Fibroblast of skin of left biceps (primary cell): ENCODE results near the gene DMD.

Experiments
- DNase-seq, 2 experiments: peaks; one replicate each; pipeline ENCODE4 v3.0.0-alpha.2; 2013; ENCODE audit warnings: low read depth in 2 of 2

DMD gene

DNA sequence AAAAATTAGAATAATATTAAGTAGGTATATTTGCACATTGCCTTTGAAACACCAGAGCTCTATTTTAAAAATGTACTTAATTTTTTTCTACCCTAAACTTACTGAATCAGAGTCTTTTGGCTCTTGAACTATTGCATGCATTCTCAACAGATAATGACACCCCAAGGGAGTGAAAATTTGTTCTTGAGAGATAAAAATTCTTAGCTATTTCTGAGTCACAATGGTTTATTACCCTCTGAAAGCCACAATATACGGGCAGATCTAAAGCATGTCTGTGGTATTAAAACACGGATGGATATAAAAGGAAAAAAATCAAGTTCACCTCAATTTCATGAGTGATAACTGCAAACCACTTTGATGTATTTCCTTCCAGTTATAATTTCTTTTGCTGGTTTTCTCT lies 1503.2 kb downstream of the DMD start:
- DNase-seq, result no peak

DNA sequence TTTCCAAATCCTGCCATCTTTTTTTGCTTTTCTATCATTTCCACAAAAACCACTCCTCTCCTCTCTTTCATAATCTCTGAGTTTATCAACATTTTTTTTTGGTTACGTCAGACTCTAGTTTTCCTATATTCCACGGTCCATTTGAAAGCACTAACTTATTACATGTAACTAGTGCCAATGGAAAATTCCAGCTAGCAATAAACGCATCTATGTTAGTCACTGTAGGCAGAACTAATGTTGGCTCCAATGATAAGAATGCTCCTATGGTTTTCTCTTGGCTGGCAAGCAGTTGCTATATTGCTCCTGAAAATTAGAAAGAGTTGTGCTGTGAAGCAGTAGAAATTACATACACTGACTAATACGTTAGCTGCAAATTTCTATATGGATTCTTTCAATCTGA lies 1504.9 kb downstream of the DMD start:
- DNase-seq, result no peak

DNA sequence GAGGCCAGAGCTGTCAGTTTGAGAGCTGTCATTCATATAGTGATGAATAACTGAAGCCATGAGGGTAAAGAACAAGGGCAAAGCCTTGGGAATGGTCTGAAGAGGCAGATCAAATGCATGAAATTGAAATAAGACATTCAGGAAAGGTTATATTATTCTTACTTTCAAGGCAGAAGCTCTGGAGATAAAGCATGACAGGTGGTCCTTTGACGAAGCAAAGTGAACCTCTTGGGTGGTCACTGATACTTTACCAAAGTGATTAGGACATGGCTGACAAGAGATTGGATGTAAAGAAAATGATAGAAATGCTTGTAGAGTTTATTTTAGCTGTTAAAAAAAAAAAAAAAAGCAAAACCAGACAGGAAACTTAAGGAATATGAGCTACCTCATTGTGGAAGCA lies 1505.5 kb downstream of the DMD start:
- no peak for DNase-seq

DNA sequence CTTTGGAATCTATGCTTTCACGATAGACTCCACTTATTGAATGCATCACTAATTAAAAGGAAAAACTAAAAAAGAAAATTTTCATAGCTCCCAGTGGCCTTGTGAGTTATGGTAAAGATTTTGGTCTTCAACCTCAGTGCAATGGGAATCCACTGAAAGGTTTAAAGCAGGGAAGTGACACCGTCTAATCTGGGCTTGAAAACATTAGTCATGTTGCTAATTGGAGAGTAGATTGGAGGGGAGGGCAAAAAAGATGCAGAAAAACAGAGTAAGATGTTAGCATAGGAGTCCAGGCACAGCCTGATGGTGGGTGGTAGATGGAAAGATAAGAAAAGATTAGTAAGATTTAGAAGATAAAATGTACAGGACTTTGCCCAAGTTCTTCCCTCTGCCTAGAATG lies 1506.4 kb downstream of the DMD start:
- no peak for DNase-seq

DNA sequence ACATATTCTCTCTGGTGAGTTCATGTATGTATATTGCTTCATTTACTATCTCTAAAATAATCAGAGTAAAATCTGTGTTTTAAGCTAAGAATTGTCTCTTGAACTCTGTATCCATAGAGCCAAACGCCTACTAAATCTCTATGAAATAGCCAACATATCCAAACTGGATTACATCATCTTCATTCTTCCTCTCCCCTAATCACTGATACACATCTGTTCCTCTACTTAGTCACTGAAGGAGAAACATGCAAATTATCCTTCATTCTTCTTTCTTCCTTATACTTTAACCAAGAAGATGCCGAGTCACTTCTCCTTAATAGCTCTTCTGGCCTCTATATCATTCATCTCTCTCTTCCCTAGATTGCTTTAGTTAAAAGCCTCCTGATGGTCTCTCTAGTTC lies 1509.1 kb downstream of the DMD start:
- no peak for DNase-seq

DNA sequence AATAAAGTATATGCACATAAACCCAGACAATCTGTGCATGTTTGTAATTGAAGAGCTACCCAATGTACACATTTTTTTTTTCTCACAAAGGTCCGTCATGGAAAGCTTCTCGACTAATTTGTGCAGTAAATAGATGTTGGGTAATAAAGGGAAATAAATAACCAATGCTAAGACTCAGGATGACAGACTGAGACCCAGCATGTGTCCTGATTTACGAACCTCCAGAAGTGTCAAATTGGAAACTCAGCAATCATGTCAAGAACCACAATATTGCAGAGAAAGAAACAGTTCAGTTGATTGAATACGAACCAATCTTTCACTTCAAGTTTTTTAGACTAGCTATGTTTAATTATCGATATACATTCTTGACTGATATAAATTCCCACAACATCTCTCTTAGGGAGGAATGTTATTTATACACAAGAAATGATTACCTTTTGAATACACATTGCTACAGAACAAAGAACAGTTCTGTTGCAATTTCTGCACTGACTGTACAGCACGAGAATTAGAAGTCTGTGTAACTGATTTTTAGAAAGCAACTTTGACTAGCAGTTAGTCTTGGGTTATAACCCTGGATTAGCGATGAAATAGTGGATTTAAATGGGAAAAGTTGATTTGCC lies 1513.9 kb downstream of the DMD start:
- no peak for DNase-seq

DNA sequence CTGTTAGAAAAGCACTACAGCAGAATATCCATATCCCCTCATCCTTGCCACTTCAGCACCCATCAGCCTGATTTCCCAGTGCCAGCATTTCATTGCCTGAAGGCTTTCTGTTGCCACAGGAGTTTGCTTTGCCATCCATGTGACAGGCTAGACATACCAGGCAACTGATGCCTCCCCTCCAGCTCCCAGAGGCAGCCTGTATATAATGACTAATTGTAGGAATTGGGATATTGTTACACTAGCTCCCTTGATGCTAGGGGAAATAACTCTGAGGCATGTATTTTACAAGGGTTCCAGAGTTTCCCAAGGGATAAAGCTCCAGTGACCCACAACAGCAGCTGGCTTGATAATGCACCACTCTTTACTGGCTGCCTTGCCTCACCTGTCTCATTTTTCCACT lies 1531.5 kb downstream of the DMD start:
- no peak for DNase-seq

DNA sequence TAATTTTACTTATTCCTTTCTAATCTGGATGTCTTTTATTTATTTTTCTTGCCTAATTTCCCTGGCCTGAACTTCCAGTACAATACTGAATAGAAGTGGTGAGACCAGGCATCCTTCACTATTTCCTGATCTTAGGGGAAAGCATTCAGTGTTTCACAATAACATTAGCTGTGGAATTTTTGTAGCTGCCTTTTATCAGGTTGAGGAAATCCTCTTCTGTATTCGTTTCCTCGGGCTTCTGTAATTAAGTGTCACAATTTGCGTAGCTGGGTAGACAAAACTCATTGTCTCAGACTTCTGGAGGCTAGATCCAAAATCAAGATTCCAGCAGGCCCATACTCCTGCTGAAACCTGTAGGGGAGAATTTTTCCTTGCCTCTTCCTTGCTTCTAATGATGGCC lies 1541.1 kb downstream of the DMD start:
- no peak for DNase-seq

DNA sequence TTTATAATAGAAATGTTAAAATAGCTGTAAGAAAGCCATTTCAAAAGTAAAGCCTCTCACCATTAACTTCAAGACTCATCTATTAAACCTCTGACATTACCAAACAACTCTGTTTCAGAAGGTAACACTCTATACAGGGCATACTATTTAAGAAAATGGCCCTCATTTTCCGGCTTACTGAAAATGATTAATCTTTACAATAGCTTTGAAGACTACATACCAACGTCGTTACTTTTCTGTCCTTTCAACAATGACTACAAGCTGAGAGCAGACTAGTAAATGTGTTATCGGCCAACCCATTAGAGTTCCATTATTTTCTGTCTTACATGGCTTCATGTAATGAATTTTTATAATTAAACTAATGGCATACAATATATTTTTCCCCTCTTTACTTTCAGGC lies 1545.9 kb downstream of the DMD start:
- DNase-seq, result no peak

DNA sequence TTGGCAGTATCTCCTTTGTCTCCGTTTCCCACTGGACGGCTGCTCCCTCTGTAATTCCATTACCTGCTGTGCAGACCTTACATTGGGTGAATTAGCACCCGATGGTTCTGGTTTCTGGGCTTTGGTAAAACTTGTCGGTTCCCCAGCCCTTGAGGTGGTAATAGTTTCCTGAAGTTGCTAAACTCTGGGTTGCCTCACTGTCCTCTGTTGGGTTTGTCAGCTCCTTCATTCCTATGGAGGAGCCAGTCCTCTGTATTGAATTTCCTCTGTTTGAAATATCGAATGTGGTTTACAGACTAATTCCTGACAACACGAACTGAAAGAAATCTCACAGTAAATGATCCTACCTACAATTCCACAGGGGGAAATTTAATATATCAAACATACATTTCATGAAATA lies 1548.2 kb downstream of the DMD start:
- DNase-seq, result no peak

DNA sequence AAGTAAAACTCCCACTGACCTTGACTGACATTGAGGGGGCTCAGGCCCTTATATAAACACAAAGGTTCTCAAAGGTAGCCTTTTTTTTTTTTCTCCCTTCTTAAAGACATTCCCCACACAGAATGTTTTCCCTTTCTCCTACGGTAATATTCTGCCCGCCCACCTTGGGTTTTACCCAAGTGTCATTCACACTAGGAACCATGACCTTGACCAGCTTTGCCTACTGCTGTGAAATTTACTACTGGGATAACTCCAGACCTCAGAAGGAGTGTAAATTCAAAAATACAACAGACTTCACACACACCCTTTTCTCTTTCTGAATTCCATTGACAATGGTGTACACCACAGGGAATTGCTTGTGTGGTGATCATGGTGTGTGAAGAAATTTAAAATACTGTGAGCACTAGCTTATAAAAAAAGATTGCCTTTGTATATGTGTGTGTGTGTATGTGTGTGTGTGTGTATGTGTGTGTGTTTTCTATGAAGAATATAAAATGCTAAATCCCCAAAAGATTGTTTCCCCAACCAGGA lies 1550.0 kb downstream of the DMD start:
- no peak for DNase-seq

DNA sequence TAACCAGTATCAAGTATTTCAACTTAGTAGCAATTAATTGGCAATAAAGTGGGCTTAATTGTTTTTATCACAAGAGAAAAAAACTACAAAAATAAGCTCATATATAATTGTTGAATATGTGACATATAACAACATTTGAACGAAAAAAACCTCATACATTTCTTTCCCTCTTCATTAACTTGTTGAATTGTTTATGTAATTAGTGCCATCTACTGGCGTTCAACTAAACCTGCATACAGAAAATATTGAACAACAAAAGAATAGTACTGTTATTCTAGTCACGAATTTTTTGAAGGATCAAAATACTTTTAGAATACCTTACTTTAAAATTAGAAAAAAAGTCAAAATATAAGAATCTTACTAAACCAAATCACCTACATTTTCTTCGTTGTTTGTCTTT lies 1553.0 kb downstream of the DMD start:
- DNase-seq, result peak in 1 of 2 experiments; percentile 15

DNA sequence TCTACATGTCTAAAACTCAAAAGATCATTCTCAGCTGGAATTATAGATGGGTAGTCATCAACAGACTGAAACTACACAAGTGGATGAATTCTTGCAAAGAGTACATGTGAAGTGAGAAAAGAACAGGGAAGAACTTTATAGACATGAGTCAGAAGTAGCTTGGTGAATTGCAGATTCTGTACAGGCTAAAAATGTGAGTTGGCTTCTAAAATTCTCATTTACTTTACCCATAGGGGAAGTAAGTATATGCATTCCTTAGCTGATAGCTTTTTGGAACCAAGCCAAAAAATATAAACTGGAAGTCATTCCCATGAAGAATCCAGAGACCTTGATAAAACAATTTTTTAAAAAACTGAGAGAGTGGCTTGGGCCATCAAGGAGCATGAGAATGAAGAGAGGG lies 1555.3 kb downstream of the DMD start:
- DNase-seq, result peak; percentile 11 to 19

DNA sequence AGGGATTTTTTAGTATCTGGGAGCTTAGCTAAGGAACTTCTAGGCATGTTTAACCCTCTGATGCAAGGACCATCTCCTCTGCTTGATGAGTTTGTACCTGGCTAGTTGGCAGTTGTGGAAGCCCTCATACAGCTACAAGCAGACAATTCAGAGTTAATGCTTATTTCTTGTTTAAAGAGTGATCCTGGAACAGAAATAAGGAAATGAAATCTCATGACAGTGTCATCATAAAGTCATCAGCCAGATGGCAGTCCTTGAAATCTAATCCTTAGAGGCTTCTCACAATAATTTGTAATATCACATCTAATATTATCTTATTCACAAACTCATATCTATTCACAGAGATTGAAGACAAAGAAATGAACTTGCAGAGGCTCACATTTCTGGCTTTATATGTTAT lies 1557.9 kb downstream of the DMD start:
- DNase-seq, result no peak

DNA sequence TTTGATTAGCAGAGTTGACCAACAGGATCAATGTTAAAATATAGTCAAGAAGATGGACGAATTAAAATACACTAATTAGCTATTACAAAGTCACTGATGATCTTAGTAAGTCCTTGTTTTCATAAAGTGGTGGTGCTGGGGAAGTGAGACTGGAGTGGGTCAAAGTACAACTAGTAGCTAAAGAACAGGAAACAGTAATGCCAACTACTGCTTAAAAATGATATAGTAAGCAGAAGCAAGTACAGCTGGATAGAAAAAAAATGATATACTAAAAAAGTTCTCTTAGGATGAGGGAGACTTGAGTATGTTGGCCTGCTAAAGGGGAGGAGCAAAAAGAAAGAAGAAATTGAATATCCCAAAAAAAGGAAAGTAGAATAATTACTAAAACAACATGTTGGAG lies 1558.7 kb downstream of the DMD start:
- no peak for DNase-seq

DNA sequence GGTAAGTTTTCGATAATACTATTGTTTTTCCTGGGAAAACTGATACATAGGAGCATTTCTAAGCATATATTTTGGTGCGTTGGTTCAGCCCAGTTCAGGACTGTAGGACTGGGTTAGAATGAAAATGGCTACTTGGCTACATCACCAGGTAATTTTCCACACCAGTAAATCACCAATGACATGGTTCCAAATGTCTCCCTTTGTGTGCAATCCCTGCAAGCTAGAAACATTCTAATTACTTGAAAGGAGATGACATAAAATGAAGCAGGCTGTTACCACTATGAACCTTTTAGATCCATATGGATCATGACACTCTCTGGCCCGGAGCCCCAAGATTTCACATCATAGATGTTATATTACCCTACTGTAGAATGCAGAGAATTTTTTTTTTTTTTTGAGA lies 1562.1 kb downstream of the DMD start:
- no peak for DNase-seq

DNA sequence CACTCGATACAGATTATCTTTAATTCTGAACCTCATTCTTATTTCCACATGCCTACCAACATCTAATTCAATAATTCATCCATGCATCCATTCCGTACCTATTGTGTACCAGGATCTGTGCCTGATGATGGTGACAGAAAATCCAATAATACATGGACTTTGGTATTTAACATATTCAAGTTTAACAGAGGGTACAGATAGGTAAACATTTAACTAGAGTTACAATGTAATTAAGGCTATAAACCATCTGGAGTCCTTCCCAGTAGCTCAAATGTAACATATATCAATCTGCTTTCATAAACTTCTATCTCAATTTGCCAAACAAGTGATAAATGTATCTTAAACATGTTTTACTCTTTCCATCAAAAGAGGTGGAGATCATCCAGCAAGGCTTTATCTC lies 1578.0 kb downstream of the DMD start:
- no peak for DNase-seq

DNA sequence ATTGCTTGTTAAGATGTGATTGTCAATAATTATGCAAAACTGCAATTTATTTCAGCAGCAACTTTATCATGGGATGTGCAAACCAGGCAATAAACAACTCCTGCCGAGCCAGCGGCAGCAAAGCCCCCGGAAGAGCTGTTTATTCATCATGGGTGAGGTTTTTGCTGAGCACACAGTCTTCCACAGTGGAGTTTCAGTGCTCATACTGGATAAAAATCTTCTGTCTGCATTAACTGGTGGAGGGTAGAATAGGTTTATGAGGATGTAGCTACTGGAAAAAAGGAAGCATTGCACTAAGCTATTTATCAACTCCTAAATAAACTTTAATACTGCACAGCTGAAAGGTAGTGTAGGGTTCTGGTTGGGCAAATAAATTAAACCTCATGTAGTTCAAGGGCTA lies 1582.2 kb downstream of the DMD start:
- DNase-seq, result no peak

DNA sequence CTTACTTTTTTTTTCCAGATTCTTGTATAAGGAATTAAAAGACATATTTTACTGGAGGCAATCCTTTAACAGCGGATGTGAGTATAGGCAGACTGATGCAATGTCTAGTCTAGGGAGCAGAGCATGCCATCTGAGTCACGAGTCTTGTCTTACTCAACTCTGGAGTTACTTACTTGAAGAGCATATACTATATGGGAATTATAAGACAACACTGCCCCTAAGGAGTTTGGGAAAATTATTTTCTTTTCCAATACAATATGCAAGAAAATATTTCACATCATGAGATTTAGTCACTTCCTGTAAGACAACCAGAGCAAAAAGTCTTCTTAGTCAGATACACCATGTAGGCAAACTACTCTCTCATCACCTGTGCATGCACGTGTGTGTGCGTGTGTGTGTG lies 1602.2 kb downstream of the DMD start:
- peak; percentile 81 to 84 for DNase-seq

DNA sequence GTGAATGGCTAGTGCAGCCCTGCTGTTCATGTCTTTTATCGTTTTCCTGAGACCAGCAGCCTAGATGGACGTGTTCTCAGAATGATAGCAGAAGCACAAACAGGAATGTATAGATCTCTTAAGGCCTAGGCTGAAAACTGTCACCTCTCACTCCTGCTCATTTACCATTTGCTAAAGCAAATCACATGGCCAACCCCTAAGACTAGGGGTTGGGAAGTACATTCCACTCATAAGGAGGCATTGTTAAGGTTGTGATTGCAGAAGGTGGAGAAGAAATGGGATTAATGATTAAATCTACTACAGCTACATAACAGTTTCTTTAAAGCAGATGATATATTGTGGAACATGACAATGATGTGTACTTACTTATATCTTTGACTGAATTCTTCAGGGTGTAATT lies 1602.7 kb downstream of the DMD start:
- DNase-seq, result no peak

DNA sequence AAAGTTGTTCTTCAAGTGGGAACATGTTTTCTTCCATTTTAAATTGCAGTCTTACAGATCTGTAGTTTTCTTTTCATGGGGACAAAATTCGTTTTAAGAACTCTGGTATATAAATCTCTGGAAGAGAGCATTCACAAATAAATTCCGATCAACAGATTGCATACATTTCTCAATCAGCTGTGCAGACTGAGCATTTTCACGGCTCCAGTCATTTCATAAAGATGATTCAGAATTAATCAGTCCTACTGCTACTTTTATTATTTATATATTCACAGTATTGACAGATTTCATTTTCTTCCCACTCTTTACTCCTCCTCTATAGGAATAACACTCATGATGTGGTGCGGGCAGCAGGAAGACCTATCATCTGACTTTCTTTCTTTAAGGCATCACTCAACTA lies 1604.6 kb downstream of the DMD start:
- DNase-seq, result no peak

DNA sequence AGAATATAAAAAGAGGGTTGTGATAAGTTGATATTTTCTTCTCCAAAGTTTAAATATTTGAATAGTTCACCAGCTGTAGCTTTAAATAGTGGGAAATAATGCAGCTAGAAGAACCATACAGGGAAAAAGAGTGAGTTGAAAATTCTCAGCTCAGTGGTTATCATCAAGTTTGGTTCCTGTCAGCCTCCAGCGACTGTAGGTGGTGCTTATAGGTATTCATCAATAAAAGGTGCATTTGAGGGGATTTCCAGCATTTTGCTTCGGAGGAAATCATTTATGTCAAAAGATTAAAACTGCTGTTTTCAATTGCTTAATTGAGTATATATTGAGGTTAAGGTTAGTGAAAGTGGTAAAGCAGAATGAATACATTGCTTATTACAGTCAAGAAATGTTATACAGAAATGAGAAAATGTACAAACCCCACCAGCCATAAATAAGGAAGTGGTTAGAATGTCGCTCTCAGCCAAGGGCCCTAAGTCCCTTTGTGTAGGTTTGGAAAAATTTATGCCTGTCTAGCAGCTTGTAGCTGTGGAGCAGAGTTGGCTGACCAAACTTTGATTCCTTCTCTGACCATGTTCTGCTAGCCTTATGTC lies 1606.6 kb downstream of the DMD start:
- no peak for DNase-seq

DNA sequence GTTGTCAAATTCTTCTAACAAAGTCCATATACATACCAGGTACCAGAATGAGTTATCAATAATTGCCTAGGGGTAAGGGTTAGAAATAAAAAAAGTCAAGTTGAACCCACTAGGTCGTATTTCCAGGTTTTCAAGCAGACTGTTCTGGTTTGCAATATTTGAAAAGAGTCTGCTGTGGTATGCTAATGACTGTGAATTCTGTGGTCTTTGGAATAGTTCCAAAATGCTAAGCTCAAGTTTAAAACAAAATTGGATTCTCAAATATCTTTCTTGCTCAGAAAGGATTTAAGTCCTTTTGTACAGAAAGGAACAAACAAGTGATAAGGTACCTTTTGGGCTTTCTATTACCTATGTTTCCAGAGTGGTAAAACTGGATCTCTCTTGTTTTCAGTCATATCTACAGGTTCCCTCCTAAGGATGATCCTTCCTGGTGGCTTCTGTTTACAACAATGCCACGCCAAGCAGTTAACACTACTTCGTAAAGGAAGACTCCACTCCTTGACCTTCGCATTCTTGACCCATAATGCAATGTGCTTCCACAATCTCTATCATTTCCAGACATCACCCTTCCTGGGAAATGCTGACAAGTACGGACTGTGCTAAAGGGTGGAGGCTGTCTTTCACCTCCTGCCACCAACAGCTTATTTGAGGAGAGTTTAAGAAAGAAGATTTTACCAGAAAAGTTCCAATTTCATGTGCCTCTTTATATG lies 1607.8 kb downstream of the DMD start:
- peak in 1 of 2 experiments; percentile 32 for DNase-seq
